Epithelial cell of proximal tubule (primary cell): ENCODE results near the gene ANKFN1. TPM values are rescaled to one million over a fixed set of nuclear protein-coding genes. Genes with fewer than 3 reads are reported as not detected.

Experiments
- DNase-seq: peaks from one replicate; pipeline ENCODE4 v3.0.0-alpha.2; 2011; ENCODE audit warnings: low read depth
- H3K4me3 ChIP-seq: 2 replicates; pipeline ENCODE4 v1.5.1; 2011; ENCODE audit warnings: low read depth, mild to moderate bottlenecking, low read length
- total RNA-seq: library from RNA; depleted of rRNA; stranded (reverse); fragments of >200 nt; gene quantifications from 2 replicates; pipeline ENCODE4 v1.2.3, GENCODE V29; 2015
- TF ChIP-seq, protein P1 (sequence below): conservative IDR thresholded peaks from 2 replicates; pipeline ENCODE4 v1.5.1; 2012; ENCODE audit warnings: low read depth, mild to moderate bottlenecking, low read length

ANKFN1 gene
- total RNA-seq, 1 donor from 2014 or later, result not detected

DNA sequence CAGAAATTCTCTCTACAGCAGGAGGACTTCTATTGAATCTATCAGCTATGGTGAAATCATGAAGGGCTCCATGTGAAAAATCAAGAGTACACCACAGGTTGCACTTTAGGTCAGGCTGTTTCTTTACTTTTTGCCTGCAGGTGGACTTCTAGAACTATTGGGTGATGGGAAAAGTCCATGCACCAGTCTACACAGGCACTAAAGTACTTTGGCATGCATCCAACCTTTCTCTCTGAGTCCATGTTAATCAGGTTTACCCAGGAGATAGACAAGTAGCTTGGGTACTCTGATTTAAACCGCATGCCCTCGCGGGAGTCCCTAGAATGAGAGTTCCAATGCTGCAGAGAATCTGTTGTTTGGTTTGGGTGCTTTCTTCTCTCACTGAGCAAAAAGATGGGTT is 9.1 kb upstream of the ANKFN1 start:
- TF ChIP-seq, protein P1, sequence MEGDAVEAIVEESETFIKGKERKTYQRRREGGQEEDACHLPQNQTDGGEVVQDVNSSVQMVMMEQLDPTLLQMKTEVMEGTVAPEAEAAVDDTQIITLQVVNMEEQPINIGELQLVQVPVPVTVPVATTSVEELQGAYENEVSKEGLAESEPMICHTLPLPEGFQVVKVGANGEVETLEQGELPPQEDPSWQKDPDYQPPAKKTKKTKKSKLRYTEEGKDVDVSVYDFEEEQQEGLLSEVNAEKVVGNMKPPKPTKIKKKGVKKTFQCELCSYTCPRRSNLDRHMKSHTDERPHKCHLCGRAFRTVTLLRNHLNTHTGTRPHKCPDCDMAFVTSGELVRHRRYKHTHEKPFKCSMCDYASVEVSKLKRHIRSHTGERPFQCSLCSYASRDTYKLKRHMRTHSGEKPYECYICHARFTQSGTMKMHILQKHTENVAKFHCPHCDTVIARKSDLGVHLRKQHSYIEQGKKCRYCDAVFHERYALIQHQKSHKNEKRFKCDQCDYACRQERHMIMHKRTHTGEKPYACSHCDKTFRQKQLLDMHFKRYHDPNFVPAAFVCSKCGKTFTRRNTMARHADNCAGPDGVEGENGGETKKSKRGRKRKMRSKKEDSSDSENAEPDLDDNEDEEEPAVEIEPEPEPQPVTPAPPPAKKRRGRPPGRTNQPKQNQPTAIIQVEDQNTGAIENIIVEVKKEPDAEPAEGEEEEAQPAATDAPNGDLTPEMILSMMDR, result no peak
- no peak for DNase-seq
- H3K4me3 ChIP-seq, result no peak overlapping the region

DNA sequence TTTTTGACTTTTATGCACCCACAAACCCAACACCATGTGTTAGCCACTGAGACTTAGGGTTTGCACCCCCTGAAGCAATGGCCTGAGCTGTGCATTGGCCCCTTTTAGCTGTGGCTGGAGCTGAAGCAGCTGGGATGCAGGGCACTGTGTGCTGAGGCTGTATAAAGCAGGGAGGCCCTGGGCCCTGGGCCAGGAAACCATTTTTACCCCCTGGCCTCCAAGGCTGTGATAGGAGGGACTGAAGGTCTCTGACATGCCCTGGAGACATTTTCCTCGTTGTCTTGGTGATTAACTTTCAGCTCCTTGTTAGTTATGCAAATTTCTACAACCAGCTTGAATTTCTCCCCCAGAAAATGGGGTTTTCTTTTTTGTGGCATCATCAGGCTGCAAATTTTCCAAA is 6.7 kb upstream of the ANKFN1 start:
- no peak for DNase-seq
- no peak overlapping the region for H3K4me3 ChIP-seq
- TF ChIP-seq, protein P1, result no peak

DNA sequence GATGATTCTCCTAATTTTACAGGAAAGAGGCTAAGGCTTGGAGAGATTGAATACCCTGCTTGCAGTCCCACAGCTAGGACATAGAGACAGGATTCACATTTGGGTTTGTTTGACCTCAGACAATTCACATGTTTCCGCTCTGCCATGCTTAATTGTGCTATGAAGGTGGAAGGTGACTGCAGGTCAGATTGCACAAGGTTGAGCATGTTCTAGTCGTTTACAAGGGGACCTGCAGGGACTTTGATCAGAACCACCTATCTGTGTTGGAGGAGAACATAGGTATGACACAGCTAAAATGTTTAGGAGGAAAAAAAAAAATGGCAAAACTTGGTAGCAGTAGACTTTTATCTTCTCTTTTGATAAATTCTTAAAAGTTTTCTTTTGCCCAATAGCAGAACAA is 4.9 kb upstream of the ANKFN1 start:
- TF ChIP-seq, protein P1, result no peak
- H3K4me3 ChIP-seq, result no peak overlapping the region
- no peak for DNase-seq

DNA sequence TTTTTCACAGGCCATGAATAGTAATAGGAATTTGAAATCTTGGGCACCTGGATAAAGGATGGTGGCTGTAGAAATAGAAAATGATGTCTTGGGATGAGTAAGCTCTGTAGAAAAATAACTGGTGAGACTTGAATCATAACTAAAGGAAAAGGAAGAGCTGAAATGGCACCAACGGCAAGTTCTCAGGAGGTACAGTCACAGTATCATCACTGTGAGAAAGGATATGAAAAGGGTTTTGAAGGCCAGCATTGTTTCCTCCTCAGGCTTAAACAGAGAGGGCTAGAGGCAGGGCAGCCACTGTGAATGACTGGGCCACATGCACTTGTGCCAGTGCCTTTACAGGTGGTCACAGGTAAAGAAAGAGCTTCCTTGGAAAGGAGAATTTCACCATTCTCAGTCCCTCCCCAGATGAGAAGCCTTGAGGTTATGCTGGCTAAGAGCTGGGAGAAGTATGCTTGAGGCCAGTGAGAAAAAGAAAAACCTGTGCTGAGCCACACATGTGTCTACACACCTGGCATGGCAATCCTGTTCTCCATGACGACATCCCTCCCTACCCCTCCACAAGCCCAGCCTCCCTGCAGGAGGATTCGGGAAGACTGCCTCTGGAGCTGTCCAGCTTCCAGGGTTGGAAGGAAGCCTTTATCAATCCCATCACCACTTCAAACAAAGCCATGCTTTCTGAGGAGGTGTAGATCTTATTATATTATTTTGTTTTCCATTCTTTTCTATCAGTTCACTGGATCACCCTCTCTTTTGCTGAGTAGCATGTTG is 3.8 kb upstream of the ANKFN1 start:
- no peak overlapping the region for H3K4me3 ChIP-seq
- TF ChIP-seq, protein P1, result no peak
- no peak for DNase-seq

DNA sequence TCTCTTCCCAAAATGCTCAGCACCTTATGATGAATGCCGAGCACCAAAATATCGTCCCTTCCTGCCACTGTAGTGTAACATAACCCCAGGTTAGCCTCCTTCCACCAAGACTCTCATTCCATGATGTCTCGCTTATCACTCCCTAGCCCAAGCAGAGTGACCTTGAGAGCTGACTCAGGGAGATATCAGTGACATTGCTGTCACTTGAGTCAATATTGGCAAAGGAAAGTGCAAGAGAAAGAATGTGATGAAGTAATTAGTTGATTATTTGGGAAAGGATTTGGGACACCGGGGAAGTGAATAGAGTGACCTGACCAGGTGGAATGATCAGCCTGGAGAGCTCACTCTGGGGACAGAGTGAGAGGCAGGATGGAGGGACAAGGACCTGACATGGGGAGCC is 2.6 kb upstream of the ANKFN1 start:
- no peak for DNase-seq
- no peak overlapping the region for H3K4me3 ChIP-seq
- TF ChIP-seq, protein P1, result no peak

DNA sequence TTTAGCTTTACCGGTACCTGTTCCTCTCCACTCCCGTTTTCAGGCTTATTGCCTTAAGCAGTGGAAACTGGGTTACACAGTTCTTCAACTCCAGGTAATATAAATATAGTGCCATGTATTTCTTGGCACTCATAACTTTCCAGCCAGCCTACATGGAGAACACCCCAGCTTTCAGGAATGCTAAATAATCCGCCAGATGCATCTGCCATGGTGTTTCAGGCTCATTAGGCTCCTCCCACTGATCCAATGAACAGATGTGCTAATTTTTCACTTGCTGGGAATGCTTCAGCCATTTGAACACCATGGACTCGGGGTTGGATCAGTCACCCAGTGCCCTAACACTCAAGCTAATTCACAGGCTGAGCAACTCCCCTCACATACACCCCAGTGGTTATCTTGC is 4.6 kb downstream of the ANKFN1 start:
- TF ChIP-seq, protein P1, result no peak
- H3K4me3 ChIP-seq, result no peak overlapping the region
- no peak for DNase-seq

DNA sequence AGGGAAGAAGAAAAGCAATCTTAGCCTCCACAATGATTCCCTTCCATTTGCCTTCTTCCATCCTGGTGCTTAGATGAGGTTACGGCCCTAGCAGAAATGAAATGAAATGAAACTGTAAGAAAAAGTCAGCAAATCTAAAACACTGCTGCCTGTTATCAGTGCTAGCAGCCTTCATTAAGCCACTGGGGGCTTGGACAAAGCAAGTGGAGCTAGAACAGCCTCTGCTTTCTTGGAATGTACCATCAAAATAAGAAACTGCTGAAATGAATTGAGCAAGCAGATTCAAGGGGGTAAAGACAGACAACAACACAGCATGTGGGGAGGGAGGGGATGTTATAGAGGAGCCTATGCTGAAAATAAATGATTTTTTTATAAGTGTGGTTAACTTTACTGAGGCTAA is 5.1 kb downstream of the ANKFN1 start:
- H3K4me3 ChIP-seq, result no peak overlapping the region
- no peak for DNase-seq
- TF ChIP-seq, protein P1, result no peak
